Activated CD4-positive, alpha-beta T cell treated with anti-CD3 and anti-CD28 coated beads, Interleukin-2, amount 50 U/mL, for 48 hours (primary cell): ENCODE data around the gene ACSF2.

Experiments
- DNase-seq, 2 experiments: peaks; one replicate each; pipeline ENCODE4 v3.0.0-alpha.2; 2020

Gene ACSF2

DNA sequence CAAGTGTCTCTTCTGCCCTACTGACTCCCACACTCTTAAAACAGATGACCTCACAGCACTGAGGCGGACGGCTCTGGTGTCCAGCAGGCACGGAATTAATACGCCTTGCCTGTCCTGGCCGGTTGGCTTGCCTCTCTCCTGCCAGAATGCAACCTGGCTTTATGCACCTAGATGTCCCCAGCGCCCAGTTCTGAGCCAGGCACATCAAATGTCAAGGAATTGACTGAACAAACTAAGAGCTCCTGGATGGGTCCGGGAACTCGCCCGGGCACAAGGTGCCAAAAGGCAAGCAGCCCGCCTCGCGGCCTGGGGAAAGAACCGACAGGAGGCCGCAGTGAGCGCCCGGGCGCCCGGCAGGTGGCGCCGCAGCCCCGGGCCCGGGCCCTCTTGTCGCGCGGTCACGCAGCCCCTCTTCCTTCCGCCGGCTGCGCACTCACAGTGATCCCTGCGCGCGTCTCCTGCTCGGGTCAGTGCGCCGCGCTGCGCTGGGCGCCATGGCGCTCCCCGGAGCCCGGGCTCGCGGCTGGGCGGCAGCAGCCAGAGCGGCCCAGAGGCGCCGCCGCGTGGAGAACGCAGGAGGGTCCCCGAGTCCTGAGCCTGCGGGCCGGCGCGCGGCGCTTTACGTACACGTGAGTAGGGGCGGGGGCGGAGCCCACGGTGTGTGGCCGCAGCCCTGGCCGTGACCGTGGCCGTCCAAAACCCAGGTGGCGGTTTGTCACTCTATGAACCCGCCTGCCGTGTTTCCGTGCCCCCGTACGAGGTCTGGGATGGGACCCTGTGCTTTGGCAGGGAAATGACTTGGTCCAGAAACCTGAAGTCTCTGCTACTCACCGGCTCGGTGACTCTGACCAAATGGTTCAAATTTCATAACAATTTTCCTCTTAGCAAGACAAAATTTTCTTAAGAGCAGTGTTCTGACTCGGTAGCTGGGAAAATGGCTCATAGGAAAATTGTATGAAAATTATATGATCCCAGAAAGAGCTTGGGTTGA lies 52.7 kb downstream of the ACSF2 start, which contains the start of gene RSAD1:
TSS of gene RSAD1 (plus strand) at position 470 of the 991 bp plus-strand sequence. CDS start at position 495, 25 bp downstream.
- peak; percentile 82 to 85 for DNase-seq

GRCh38 chr17:50479522-50480141 lies 53.6 kb downstream of the ACSF2 start:
- peak; percentile 72 to 75 for DNase-seq

GRCh38 chr17:50480142-50480764 lies 54.2 kb downstream of the ACSF2 start:
- no peak for DNase-seq

GRCh38 chr17:50480854-50481490 lies 55.0 kb downstream of the ACSF2 start:
- DNase-seq, result no peak

DNA sequence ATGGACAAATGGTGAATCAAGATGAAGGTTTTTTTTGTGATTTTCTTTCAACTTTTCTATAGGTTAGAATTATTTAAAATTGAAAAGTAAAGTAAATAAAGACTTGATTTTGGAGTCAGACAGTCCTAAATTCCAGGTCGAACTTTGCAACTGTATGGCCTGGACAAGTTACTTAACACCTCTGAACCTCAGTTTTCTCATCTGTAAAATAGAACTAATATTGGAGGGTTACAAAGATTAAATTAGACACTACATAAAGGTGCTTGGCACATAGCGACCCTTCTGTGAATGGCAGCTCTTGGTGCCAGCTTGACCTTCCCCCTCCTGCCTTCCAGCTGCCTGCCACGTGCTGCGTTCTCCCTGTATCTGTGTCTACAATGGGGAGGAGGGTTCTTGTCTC lies 55.6 kb downstream of the ACSF2 start:
- DNase-seq, result no peak

DNA sequence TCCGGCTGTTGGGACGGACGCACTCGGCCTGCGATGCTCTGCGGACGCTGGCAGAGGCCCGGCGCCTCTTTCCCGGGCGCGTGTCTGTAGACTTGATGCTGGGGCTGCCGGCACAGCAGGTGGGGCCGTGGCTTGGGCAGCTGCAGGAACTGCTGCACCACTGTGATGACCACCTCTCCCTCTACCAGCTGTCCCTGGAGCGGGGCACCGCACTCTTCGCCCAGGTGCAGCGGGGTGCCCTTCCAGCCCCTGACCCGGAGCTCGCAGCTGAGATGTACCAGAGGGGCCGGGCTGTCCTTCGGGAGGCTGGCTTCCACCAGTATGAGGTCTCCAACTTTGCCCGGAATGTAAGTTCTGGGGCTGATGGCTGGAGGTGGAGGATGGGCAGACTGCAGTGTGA lies 56.1 kb downstream of the ACSF2 start:
- DNase-seq, result no peak

GRCh38 chr17:50482516-50482915 lies 56.5 kb downstream of the ACSF2 start:
- DNase-seq, result peak; percentile 83 to 87

DNA sequence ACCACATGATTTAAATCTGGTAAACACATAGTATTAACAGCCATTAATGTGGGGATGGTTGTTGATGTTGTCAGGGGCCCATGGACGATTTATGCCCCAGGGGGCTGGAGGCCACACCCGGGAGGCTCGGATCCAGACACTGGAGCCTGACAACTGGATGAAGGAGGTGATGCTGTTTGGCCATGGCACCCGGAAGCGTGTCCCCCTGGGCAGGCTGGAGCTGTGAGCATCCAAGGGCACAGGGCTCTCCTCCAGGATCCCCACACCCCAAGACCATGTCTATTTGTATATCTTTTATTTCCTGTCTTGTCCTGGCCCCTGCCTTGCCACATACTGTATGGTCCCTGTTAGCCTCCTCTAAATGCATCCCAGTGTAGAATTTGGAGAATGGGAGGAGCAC lies 57.2 kb downstream of the ACSF2 start:
- no peak for DNase-seq

DNA sequence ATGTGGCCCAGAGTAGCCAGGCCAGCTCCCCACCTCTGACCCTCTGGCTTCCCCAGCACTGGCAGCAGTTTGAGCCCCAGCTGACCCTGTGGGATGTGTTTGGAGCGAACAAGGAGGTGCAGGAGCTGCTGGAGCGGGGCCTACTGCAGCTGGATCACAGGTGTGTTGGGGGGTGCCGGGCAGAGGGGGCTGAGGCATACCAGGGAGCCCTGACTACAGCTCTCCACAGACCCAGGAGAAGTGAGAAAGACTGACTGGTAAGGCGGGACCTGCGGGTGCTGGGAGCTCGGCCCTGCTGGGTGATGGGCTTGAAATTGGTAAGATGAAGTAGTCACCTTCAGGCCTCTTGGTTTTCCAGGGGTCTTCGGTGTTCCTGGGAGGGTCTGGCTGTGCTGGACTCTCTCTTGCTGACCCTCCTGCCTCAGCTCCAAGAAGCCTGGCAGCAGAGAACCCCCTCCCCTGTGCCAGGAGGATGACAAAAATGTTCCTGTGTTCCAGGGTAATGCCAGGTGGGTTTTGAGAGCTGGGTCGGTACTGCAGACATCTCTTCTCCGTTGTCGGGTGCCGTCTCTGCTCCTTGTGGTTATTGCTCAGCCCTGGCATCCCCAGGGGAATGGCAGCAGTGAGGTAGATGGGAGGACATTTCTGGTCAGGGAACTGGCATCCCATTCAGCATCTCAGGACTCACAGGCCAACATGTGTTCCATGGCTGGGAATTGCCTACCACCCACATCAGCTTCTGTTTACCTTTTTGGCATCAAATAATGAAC lies 58.6 kb downstream of the ACSF2 start:
- no peak for DNase-seq

DNA sequence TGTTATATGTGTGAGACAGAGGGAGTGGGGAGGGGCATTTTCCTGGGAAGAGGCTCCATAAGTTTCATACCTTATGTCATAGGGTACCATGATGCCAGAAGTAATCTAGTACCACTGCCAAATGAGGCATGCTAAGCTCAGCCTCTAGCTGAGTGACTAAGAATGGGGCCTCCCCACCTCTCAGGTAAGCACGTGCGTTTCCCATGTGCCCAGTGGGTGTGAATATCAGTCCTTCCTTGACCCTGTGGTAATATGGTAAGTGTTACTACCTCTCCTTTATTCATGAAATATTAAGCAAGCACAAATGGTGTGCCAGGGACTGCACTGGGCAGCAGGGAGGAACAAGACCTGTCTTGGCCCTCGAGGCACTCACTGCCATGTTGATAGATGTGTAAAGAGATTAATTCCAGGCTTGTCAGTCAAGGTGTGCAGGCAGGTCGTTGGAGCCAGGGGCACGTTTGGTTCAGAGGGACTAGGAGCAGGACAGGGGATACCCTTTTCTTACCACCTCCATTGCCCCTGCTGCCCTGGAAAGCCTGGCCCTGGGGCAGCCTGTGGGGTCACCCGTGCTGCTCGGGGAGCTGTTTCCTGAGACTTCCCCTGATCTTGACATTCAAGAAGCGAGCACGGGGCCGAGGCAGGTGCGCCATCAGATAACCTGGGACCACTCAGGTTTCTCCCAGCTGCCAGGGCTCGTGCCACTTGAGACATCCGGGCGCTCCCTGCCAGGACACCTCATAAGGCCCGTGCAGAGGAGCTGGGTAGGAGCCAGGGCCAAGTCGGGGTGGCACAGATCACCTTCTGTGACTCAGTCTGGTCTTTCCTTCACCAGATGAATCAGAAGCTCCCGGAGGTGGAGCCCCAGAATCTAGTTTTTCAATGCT lies 61.4 kb downstream of the ACSF2 start:
- DNase-seq, result peak; percentile 15 to 35

DNA sequence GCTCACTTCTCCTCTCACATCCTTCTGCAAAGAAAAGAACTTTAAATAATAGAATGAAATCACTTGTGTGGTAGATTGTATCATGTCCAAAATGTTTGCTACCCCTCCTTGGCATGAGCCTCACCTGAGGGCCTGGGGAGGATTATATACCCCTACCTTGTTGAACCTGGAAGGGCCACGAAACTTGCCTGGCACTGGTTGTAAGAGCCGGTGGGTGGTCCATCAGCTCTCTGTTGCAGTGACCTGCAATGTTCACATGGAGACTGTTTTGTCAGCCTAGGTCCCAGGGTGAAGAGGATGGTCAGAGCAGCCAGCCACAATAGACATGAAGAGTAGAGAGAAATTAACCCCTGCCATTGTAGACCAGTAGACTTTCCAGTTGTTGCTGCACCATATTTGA lies 62.9 kb downstream of the ACSF2 start:
- DNase-seq, result no peak

- no peak for DNase-seq
These were observed 65.5 kb downstream of the ACSF2 start for GRCh38 chr17:50491505-50491904.

DNA sequence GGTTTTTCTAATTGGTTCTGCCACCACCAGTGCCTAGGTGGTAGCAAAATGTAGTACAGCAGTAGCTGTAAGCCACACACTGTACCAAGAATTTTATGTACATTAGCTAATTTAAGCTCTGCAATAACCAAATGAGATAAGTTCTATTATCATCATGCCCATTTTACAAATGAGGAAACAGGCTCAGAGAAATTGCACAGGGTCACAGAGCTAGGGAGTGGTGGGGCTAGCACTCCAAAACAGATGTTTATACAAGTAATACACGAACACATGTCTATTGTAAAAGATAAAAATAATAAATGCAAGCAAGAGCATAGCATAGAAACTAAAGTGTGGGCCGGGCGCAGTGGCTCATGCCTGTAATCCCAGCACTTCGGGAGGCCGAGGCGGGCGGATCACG lies 66.2 kb downstream of the ACSF2 start:
- no peak for DNase-seq

DNA sequence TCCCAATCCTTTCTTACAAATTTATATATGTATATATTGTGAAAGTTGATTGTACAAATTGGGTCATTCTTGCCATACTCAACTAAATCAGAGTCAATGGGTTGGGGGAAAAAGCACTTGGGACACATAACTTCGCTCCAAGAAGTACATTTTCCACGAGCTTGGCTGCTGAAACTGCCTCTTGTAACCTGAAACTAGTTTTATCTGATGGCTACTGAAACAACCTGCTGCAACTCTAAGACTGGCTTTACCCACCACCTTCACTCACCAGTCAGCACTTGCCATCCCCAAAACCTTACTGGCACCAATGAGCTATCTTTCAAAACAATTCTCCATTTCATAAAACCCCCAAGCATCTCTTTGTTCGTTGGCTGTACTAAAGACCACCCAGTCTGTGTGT lies 67.7 kb downstream of the ACSF2 start:
- DNase-seq, result no peak

DNA sequence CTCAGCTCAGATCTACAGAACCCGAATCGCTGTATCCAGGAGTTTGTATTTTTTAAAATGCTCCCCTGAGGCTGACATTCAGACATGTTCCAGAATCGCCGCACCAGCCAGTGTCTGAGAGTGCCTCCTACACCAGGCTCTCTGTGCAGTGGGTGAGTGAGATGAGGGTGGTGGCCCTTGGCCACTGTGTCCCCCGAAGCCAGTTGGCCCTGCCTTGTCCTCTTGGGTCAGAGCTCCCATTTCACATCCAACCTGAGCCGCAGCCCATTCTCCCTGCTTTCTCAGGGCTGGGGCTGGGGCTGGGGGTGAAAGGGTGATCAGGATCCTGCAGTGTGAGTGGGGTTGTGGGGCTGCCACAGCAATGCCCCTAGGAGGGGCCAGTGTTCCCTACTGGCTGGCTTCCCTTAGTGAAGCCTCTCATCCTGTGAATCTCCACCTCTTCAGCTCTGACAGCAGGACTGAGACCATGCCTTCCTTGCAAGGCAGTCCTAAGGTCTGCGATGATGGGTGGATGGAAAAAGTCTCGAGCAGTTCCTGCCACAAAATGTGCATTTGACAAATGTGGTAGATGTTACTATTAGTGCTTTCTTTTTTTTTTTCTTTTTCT lies 69.3 kb downstream of the ACSF2 start:
- no peak for DNase-seq

DNA sequence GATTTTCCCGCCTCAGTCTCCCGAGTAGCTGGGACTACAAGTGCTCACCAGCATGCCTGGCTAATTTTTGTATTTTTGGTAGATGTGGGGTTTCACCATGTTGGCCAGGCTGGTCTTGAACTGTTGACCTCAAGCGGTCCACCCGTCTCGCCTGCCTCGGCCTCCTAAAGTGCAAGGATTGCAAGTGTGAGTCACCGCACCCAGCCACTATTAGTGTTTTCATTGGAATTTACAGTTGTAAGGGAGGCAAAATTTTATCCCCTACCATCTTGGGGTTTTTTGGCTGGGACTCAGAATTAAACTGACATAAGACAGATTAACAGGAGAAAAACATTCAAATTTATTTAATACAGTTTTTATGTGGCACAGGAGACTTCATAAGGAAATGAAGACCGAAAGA lies 69.9 kb downstream of the ACSF2 start:
- no peak for DNase-seq

GRCh38 chr17:50498021-50498874 lies 72.2 kb downstream of the ACSF2 start:
- DNase-seq, result no peak

GRCh38 chr17:50499270-50499669 lies 73.3 kb downstream of the ACSF2 start:
- DNase-seq, result no peak

GRCh38 chr17:50499721-50500120 lies 73.7 kb downstream of the ACSF2 start:
- DNase-seq, result no peak

- DNase-seq, result peak; percentile 48 to 60
These were observed 75.0 kb downstream of the ACSF2 start for GRCh38 chr17:50501054-50501453.
